Stimulated activated CD8-positive, alpha-beta memory T cell treated with anti-CD3 and anti-CD28 coated beads, Interleukin-2, amount 100 ng/mL, for 1 hour (primary cell): ENCODE results near the gene CD164.
"Not testable (repeated sequence)": the region's sequence is repeated elsewhere in the genome, so short reads cannot be mapped to it uniquely, and the experiment has no call there.

Experiments used
- DNase-seq, 2 donors: peaks; one replicate each; pipeline ENCODE4 v3.0.0-alpha.2; 2020; ENCODE audit warnings: low read depth in 2 of 2

CD164 gene

GRCh38 chr6:109342911-109343310 is 39.4 kb downstream of the CD164 start:
- no peak for DNase-seq

GRCh38 chr6:109342506-109342905 is 39.8 kb downstream of the CD164 start:
- DNase-seq: no peak

GRCh38 chr6:109340811-109341210 is 41.5 kb downstream of the CD164 start:
- DNase-seq: no peak

- no peak for DNase-seq
These were observed 42.2 kb downstream of the CD164 start for GRCh38 chr6:109339906-109340678.

- DNase-seq: no peak
These were observed 45.9 kb downstream of the CD164 start for GRCh38 chr6:109336221-109336961.

GRCh38 chr6:109333870-109334269 is 48.4 kb downstream of the CD164 start:
- not testable (repeated sequence) for DNase-seq

- no peak for DNase-seq
These were observed 49.5 kb downstream of the CD164 start for GRCh38 chr6:109332748-109333147.

- DNase-seq: no peak
These were observed 51.2 kb downstream of the CD164 start for GRCh38 chr6:109331081-109331480.

- DNase-seq: no peak
These were observed 52.0 kb downstream of the CD164 start for GRCh38 chr6:109330263-109330662.

- no peak for DNase-seq
These were observed 53.6 kb downstream of the CD164 start for GRCh38 chr6:109328629-109329028.

GRCh38 chr6:109327959-109328358 is 54.3 kb downstream of the CD164 start:
- DNase-seq: no peak

GRCh38 chr6:109327491-109327890 is 54.8 kb downstream of the CD164 start:
- no peak for DNase-seq

GRCh38 chr6:109326351-109326750 is 55.9 kb downstream of the CD164 start:
- no peak for DNase-seq

GRCh38 chr6:109325400-109325801 is 56.9 kb downstream of the CD164 start:
- DNase-seq: no peak

- DNase-seq: no peak
These were observed 59.0 kb downstream of the CD164 start for GRCh38 chr6:109323241-109323640.

GRCh38 chr6:109322825-109323224 is 59.4 kb downstream of the CD164 start:
- DNase-seq: no peak

GRCh38 chr6:109321752-109322151 is 60.5 kb downstream of the CD164 start:
- DNase-seq: no peak

GRCh38 chr6:109320072-109320471 is 62.2 kb downstream of the CD164 start:
- no peak for DNase-seq

GRCh38 chr6:109318328-109318876 is 63.9 kb downstream of the CD164 start:
- DNase-seq: no peak

GRCh38 chr6:109316909-109317308 is 65.4 kb downstream of the CD164 start:
- no peak for DNase-seq
